GM20000 (cell line): ENCODE measurements around the gene TLL1.

Experiments used
- DNase-seq: peaks from one replicate; pipeline ENCODE4 v3.0.0; 2012; ENCODE audit warnings: low spot score
- TF ChIP-seq, protein P1 (sequence below): IDR thresholded peaks from 2 replicates; pipeline ENCODE4 v1.5.1; 2012; ENCODE audit warnings: mild to moderate bottlenecking, control low read depth; ENCODE audit errors: extremely low read depth, missing control alignments

TLL1 gene

GRCh38 chr4:165842684-165843083 lies 30.4 kb upstream of the TLL1 start:
- no peak for DNase-seq
- TF ChIP-seq, protein P1, sequence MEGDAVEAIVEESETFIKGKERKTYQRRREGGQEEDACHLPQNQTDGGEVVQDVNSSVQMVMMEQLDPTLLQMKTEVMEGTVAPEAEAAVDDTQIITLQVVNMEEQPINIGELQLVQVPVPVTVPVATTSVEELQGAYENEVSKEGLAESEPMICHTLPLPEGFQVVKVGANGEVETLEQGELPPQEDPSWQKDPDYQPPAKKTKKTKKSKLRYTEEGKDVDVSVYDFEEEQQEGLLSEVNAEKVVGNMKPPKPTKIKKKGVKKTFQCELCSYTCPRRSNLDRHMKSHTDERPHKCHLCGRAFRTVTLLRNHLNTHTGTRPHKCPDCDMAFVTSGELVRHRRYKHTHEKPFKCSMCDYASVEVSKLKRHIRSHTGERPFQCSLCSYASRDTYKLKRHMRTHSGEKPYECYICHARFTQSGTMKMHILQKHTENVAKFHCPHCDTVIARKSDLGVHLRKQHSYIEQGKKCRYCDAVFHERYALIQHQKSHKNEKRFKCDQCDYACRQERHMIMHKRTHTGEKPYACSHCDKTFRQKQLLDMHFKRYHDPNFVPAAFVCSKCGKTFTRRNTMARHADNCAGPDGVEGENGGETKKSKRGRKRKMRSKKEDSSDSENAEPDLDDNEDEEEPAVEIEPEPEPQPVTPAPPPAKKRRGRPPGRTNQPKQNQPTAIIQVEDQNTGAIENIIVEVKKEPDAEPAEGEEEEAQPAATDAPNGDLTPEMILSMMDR: no peak

DNA sequence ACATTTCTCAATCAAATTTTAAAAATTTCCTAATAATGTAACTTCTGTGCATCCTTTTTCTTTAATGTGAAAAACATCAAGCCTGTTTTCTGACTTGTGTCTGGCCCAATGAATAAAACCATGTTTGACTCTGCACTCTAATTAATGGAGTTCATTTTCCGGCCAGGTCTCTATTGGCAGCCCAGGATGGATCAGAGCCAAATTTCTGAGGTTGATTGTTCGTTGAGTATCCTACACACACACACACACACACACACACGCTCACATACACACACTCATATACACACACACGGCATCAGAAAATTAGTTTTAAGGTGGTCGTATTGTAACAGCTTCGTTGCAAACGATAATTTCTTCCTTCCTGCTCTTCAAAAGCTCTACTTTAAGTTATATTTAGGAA lies 28.9 kb upstream of the TLL1 start:
- TF ChIP-seq, protein P1: no peak
- no peak for DNase-seq

- no peak for DNase-seq
- TF ChIP-seq, protein P1: no peak
These were observed 21.8 kb upstream of the TLL1 start for GRCh38 chr4:165851256-165851655.

DNA sequence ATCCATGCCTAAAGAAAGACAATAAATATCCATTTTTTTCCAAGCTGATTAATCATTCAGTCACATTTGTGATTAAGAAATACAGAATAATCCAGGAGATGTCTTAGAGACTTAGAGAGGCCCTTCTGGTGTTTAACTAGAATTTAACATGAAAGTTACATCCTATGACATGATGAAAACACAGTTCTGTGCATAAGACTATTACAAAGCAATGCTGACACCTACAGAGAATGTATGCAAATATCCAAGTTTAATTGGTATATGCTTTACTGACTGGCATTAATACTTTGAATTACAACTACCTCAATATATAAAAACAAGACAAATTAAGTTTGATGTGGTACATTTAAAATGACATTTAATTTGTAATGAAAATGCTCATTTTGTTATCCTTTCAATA lies 17.8 kb upstream of the TLL1 start:
- no peak for DNase-seq
- TF ChIP-seq, protein P1: no peak

- TF ChIP-seq, protein P1: no peak
- no peak for DNase-seq
These were observed 11.7 kb upstream of the TLL1 start for GRCh38 chr4:165861363-165861762.

- TF ChIP-seq, protein P1: no peak
These were observed 8.8 kb upstream of the TLL1 start for GRCh38 chr4:165864271-165864670.

GRCh38 chr4:165866019-165866650 lies 6.9 kb upstream of the TLL1 start:
- TF ChIP-seq, protein P1: no peak
- no peak for DNase-seq

More at GRCh38 chr4:165864271-165864670, 8.8 kb upstream of the TLL1 start:
- no peak for DNase-seq
